WERI-Rb-1 (cell line): ENCODE results near the gene NEUROG1.

Experiments
- DNase-seq: peaks from one replicate; pipeline ENCODE4 v3.0.0-alpha.2; 2020
- H3K27ac ChIP-seq: fragments of 250-450 bp; sonication (Bioruptor Pico); 2 replicates; pipeline ENCODE4 v1.5.1; 2020; ENCODE audit warnings: mild to moderate bottlenecking, moderate library complexity
- H3K27me3 ChIP-seq: fragments of 250-450 bp; sonication (Bioruptor Pico); 2 replicates; pipeline ENCODE4 v1.5.1; 2021; ENCODE audit warnings: mild to moderate bottlenecking, low read depth, moderate library complexity; ENCODE audit not compliant: insufficient read depth, severe bottlenecking
- H3K36me3 ChIP-seq: fragments of 250-450 bp; sonication (Bioruptor Pico); 2 replicates; pipeline ENCODE4 v1.5.1; 2020; ENCODE audit warnings: mild to moderate bottlenecking, moderate library complexity
- H3K4me3 ChIP-seq: 2 replicates; pipeline ENCODE4 v1.5.1; 2011; ENCODE audit warnings: low read depth, mild to moderate bottlenecking, control low read depth, low read length
- H3K9me3 ChIP-seq: fragments of 250-450 bp; sonication (Bioruptor Pico); 2 replicates; pipeline ENCODE4 v1.5.1; 2021; ENCODE audit warnings: mild to moderate bottlenecking, moderate library complexity; ENCODE audit not compliant: severe bottlenecking
- CTCF ChIP-seq: IDR thresholded peaks from 2 replicates; pipeline ENCODE4 v1.5.1; 2011; ENCODE audit warnings: low read depth, mild to moderate bottlenecking, control low read depth, inconsistent platforms, low read length

The NEUROG1 gene

DNA sequence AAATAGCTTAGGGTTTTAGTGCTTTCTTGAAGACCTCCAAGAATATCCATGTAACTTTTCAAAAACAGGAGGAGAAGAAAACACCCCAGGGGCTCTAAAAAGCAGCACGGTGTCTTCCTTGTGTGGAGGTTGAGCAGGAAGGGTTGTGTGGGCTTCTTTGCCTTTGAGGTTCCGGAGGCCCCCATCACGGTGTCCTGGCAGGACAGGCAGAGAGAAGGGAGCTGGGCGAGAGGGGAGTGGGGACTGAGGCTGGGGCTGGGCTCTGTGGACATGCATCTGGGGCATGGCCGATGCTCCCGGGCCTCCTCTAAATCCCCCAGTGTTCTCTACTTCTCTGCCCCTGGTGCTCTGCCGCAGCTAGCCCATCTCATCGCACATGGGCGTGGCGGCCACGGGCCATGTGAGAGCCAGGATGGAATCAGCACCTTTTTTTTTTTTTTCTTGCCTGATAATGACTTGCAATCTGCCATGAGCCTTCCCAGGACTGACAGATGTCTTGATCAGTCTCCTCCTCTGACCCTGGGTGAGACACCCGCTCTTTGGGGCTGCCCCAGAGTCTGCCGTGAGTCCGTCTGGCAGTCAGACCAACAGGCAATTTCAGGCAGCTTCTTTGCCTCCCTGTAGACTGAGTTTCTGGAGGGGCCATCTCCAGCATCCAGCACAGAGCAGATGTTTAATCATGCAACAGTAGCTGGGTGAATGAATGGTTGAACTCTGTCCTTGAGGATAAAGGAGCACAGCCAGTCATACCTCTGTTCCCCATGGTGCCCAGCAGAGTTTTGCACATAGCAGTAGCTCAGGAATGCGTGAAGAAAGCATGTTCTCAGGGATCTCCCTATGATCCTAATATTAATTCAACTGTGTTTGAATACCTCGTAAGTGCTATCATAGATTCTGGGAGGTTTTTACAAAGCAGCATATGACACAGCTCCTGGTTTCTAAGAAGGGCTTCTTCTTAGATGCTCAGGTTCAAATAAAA is 30.9 kb upstream of the NEUROG1 start:
- Histone ChIP-seq H3K27ac (no peak overlapping the region), H3K36me3 (no peaks in the 10 kb centered on the region), H3K4me3 (no peak overlapping the region), H3K27me3 (no peaks in the 10 kb centered on the region), H3K9me3 (no peaks in the 10 kb centered on the region)
- peak; percentile 34 for DNase-seq
- no peak for TF ChIP-seq CTCF

GRCh38 chr5:135565725-135566421 is 30.1 kb upstream of the NEUROG1 start:
- Histone ChIP-seq H3K27ac (no peak overlapping the region), H3K9me3 (no peaks in the 10 kb centered on the region), H3K36me3 (no peaks in the 10 kb centered on the region), H3K27me3 (no peaks in the 10 kb centered on the region), H3K4me3 (no peak overlapping the region)
- peak; percentile 75 for DNase-seq
- TF ChIP-seq CTCF = peak; percentile 81

DNA sequence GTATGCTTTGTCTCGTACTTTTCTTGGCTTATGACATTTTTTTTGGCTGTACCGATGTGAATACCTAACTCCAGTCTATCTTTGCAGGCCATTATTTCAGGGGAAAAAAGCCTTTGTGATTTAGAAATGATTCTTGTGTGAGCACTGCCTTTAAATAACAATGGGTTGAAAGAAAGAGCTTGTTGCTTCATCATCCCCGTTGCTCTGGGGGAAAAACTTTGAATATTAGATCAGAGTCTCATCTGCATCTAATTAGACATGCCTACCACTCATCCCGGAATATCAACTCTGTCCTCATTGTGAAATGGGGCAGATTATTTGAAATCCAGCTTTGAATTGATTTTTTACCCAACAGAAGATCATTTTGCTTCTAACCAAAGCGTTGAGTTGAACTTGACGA is 29.5 kb upstream of the NEUROG1 start:
- DNase-seq = no peak
- TF ChIP-seq CTCF = no peak
- no peaks in the 10 kb centered on the region for H3K27me3 ChIP-seq
- no peaks in the 10 kb centered on the region for H3K36me3 ChIP-seq
- no peaks in the 10 kb centered on the region for H3K9me3 ChIP-seq
- no peak overlapping the region for H3K27ac ChIP-seq
- no peak overlapping the region for H3K4me3 ChIP-seq

GRCh38 chr5:135564331-135564730 is 28.6 kb upstream of the NEUROG1 start:
- Histone ChIP-seq H3K4me3 (no peak overlapping the region), H3K27ac (no peak overlapping the region), H3K27me3 (no peaks in the 10 kb centered on the region), H3K36me3 (no peaks in the 10 kb centered on the region), H3K9me3 (no peaks in the 10 kb centered on the region)
- TF ChIP-seq CTCF = no peak
- DNase-seq = no peak

- H3K27ac ChIP-seq = no peak overlapping the region
Observed at GRCh38 chr5:135561266-135561665, 25.5 kb upstream of the NEUROG1 start.

More at GRCh38 chr5:135561266-135561665, 25.5 kb upstream of the NEUROG1 start:
- no peaks in the 10 kb centered on the region for H3K9me3 ChIP-seq
- no peak overlapping the region for H3K4me3 ChIP-seq
- no peaks in the 10 kb centered on the region for H3K36me3 ChIP-seq
- no peak for TF ChIP-seq CTCF
- H3K27me3 ChIP-seq = no peaks in the 10 kb centered on the region
- no peak for DNase-seq
